Loucy (cell line): ENCODE data around the gene ELF5.

ENCODE experiments used
- EZH2phosphoT487 ChIP-seq: fragments of 200-600 bp; IDR thresholded peaks from 2 replicates; pipeline ENCODE4 v1.6.1; 2018; ENCODE audit warnings: antibody characterized with exemption, mild to moderate bottlenecking, moderate library complexity, borderline replicate concordance
- TF ChIP-seq, protein P1 (sequence below): fragments of 200-600 bp; sonication (generic); conservative IDR thresholded peaks from 2 replicates; pipeline ENCODE4 v1.5.1; 2014; ENCODE audit warnings: mild to moderate bottlenecking, antibody characterized with exemption, low read length

GRCh38 chr11:34537636-34538035, 24.0 kb upstream of the ELF5 start:
- TF ChIP-seq, protein P1, sequence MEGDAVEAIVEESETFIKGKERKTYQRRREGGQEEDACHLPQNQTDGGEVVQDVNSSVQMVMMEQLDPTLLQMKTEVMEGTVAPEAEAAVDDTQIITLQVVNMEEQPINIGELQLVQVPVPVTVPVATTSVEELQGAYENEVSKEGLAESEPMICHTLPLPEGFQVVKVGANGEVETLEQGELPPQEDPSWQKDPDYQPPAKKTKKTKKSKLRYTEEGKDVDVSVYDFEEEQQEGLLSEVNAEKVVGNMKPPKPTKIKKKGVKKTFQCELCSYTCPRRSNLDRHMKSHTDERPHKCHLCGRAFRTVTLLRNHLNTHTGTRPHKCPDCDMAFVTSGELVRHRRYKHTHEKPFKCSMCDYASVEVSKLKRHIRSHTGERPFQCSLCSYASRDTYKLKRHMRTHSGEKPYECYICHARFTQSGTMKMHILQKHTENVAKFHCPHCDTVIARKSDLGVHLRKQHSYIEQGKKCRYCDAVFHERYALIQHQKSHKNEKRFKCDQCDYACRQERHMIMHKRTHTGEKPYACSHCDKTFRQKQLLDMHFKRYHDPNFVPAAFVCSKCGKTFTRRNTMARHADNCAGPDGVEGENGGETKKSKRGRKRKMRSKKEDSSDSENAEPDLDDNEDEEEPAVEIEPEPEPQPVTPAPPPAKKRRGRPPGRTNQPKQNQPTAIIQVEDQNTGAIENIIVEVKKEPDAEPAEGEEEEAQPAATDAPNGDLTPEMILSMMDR: no peak
- TF ChIP-seq EZH2phosphoT487: no peak
